Natural killer cell (primary cell): ENCODE measurements around the gene CLEC17A. TPM values are rescaled to one million over a fixed set of nuclear protein-coding genes. Genes with fewer than 3 reads are reported as not detected.
A peak's percentile ranks its signal among the peaks of the same experiment; 100 is the strongest.

Experiments used
- ATAC-seq, 3 donors: fragments of 150-1000 bp in 2 of 3; fragments of 200-7000 bp in 1 of 3; cut with Tn5 transposase; 1 replicate in 1 of 3; 2 replicates in 2 of 3; pipeline ENCODE4 v1.10.0; 2021; ENCODE audit warnings: mild to moderate bottlenecking in 2 of 3, moderate library complexity in 2 of 3
- DNase-seq, 2 donors: peaks; one replicate each; pipeline versions ENCODE4 v3.0.0 to v3.0.0-alpha.2; 2013 to 2021; ENCODE audit warnings: mixed read lengths in 1 of 2
- H3K27ac ChIP-seq: one replicate; pipeline ENCODE4 v1.5.1; 2013; ENCODE audit warnings: mild to moderate bottlenecking, low read length
- H3K27me3 ChIP-seq: one replicate; pipeline ENCODE4 v1.6.1; 2013; ENCODE audit warnings: low read length; ENCODE audit not compliant: control insufficient read depth, insufficient read depth
- H3K36me3 ChIP-seq: one replicate; pipeline ENCODE4 v1.6.1; 2013; ENCODE audit warnings: low read length; ENCODE audit not compliant: control insufficient read depth, insufficient read depth
- H3K4me1 ChIP-seq: one replicate; pipeline ENCODE4 v1.6.1; 2013; ENCODE audit warnings: low read length; ENCODE audit not compliant: control insufficient read depth, insufficient read depth
- H3K4me3 ChIP-seq: one replicate; pipeline ENCODE4 v1.5.1; 2013; ENCODE audit warnings: low read length
- H3K9me3 ChIP-seq: one replicate; pipeline ENCODE4 v1.6.1; 2013; ENCODE audit warnings: low read length; ENCODE audit not compliant: control insufficient read depth, insufficient read depth
- H3K27ac Mint-ChIP-seq, 2 donors: one replicate each; pipeline ENCODE4 v1.8.0; 2022; ENCODE audit warnings: mild to moderate bottlenecking in 2 of 2, mixed read lengths in 2 of 2, moderate library complexity in 1 of 2
- H3K27me3 Mint-ChIP-seq, 2 donors: one replicate each; pipeline ENCODE4 v1.8.0; 2022; ENCODE audit warnings: low read depth in 2 of 2, mixed read lengths in 2 of 2
- H3K36me3 Mint-ChIP-seq: one replicate; pipeline ENCODE4 v1.8.0; 2022; ENCODE audit warnings: mixed read lengths
- H3K4me1 Mint-ChIP-seq, 2 donors: one replicate each; pipeline ENCODE4 v1.8.0; 2022; ENCODE audit warnings: mixed read lengths in 2 of 2
- H3K4me3 Mint-ChIP-seq: one replicate; pipeline ENCODE4 v1.8.0; 2022; ENCODE audit warnings: mild to moderate bottlenecking, moderate library complexity, mixed read lengths
- H3K9me3 Mint-ChIP-seq, 2 donors: one replicate each; pipeline ENCODE4 v1.8.0; 2022; ENCODE audit warnings: mixed read lengths in 2 of 2
- CTCF ChIP-seq: fragments of 200-600 bp; IDR thresholded peaks from one replicate; pipeline ENCODE4 v1.8.0; 2022; ENCODE audit warnings: antibody characterized with exemption
- WGBS: methylation state at CpG from one replicate; pipeline ENCODE4 v1.1.7; 2013; ENCODE audit warnings: missing lambda C conversion rate; ENCODE audit not compliant: insufficient coverage; 5-methylcytosine and 5-hydroxymethylcytosine counted together
- intact Hi-C: fragments of 100-400 bp; cut with micrococcal nuclease; formaldehyde crosslinking; loops from one replicate; pipeline ENCODE4 v1.14.2; 2022
- total RNA-seq, 4 donors: library from RNA; stranded (reverse); fragments of 120-200 nt in 1 of 4; gene quantifications; one replicate each; pipeline versions ENCODE4 v1.2.3 to v1.2.4, GENCODE V29; 2013 to 2022

The CLEC17A gene
- 1 to 10 TPM in 1 of 3 donors, under 1 TPM in 2; 0.18 to 1.5 (median 0.45) TPM for total RNA-seq
- total RNA-seq (2013): 46.6 TPM

GRCh38 chr19:14582894-14583340, at the start of gene CLEC17A:
CLEC17A (plus strand) TSS chr19:14583084; CDS start chr19:14583161, 77 bp downstream.
- Histone ChIP-seq H3K27me3 (no peaks in the 10 kb centered on the region), H3K4me1 (no peaks in the 10 kb centered on the region), H3K4me3 (peak within 1 kb of the TSS; percentile 43), H3K36me3 (no peaks in the 10 kb centered on the region), H3K9me3 (no peaks in the 10 kb centered on the region), H3K27ac (no peak within 1 kb of the TSS)
- intact Hi-C loops: no loop called here
- DNase-seq (no peak), ATAC-seq (no peak)
- WGBS: 24% methylated on average over 6 of the region's 6 CpGs
- H3K27me3 Mint-ChIP-seq: no peaks in the 10 kb centered on the region
- H3K4me1 Mint-ChIP-seq: no peaks in the 10 kb centered on the region
- no peaks in the 10 kb centered on the region for H3K36me3 Mint-ChIP-seq
- H3K27ac Mint-ChIP-seq: no peak within 1 kb of the TSS
- TF ChIP-seq CTCF: no peak
- no peak within 1 kb of the TSS for H3K4me3 Mint-ChIP-seq
- H3K9me3 Mint-ChIP-seq: no peaks in the 10 kb centered on the region

GRCh38 chr19:14533450-14533849, 49.4 kb upstream of the CLEC17A start:
- Histone ChIP-seq H3K27ac (no peak overlapping the region), H3K4me3 (no peak overlapping the region), H3K27me3 (no peaks in the 10 kb centered on the region), H3K9me3 (no peaks in the 10 kb centered on the region), H3K4me1 (peaks cover 18% of the 10 kb centered on the region), H3K36me3 (no peaks in the 10 kb centered on the region)
- Mint-ChIP-seq H3K27ac (no peak overlapping the region), H3K4me1 (peaks cover 12 to 19% of the 10 kb centered on the region in 2 donors), H3K27me3 (no peaks in the 10 kb centered on the region), H3K9me3 (no peaks in the 10 kb centered on the region), H3K36me3 (no peaks in the 10 kb centered on the region), H3K4me3 (no peak overlapping the region)
- ATAC-seq (no peak), DNase-seq (no peak)
- 83% methylated on average over 5 of the region's 5 CpGs for WGBS
- intact Hi-C loops: no loop called here
- TF ChIP-seq CTCF: no peak

DNA sequence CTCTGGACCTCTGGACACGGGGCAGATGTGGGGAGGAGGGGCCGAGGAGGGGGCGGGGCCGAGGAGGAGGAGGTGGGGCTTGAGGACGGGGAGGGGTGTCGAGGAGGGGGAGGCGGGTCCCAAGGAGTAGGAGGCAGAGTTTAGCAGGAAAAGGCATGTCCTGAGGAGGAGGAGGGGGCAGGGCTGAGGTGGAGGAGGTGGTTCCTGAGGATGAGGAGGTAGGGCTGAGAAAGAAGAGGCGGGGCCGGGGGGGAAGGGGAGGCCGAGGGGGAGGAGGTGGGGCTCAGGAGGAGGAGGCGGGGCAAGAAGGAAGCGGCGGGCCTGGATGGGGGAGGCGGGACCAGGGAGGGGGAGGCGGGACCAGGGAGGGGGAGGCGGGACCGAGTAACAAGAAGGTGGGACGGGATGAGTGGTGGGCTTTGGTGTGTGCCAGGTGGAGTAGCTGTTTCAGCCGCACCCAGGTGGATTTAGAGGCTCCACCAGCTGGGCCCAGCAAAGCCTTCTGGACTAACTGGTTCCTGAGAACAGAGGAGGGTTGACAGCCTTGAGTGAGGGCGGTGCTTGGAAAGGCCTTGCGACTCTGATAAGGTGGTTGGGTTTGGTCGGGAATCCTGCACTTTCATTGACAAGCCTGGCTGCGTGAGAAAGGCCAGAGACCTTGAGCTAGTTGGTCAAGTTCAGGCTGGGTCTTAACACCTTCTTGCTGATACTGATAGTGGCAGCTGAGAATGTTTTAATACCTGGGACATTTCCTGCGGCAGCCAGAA, 45.8 kb upstream of the CLEC17A start:
- no peaks in the 10 kb centered on the region for H3K36me3 Mint-ChIP-seq
- H3K4me3 ChIP-seq: no peak overlapping the region
- no peaks in the 10 kb centered on the region for H3K4me1 ChIP-seq
- no peaks in the 10 kb centered on the region for H3K9me3 Mint-ChIP-seq
- H3K4me3 Mint-ChIP-seq: no peak overlapping the region
- no peaks in the 10 kb centered on the region for H3K36me3 ChIP-seq
- ATAC-seq (peak; percentile 39 to 82 (median 74)), DNase-seq (peak in 1 of 2 donors; percentile 62)
- TF ChIP-seq CTCF: no peak
- intact Hi-C loops: no loop called here
- H3K9me3 ChIP-seq: no peaks in the 10 kb centered on the region
- no peak overlapping the region for H3K27ac ChIP-seq
- H3K4me1 Mint-ChIP-seq: peaks cover 0 to 10% of the 10 kb centered on the region in 2 donors
- peak overlapping the region in 1 of 2 donors; percentile 16 for H3K27ac Mint-ChIP-seq
- no peaks in the 10 kb centered on the region for H3K27me3 Mint-ChIP-seq
- WGBS: 52% methylated on average over 23 of the region's 24 CpGs
- H3K27me3 ChIP-seq: no peaks in the 10 kb centered on the region
